Gastrocnemius medialis (tissue), 4 donors: Measurements from ENCODE around the gene EED.

Experiments used
- CTCF ChIP-seq, 5 experiments: fragments of 450-650 bp in 3 of 5; fragments of 200-600 bp in 2 of 5; sonication (generic) in 2 of 5; IDR thresholded peaks in 4 of 5; conservative IDR thresholded peaks in 1 of 5; 1 replicate in 4 of 5; 2 replicates in 1 of 5; pipeline ENCODE4 v1.5.1; 2016 to 2019; ENCODE audit warnings: antibody characterized with exemption in 5 of 5, mild to moderate bottlenecking in 3 of 5, moderate library complexity in 3 of 5
- POLR2A ChIP-seq, 2 donors: fragments of 450-650 bp; IDR thresholded peaks; one replicate each; pipeline ENCODE4 v1.6.1; 2017; ENCODE audit warnings: antibody characterized with exemption in 2 of 2, mild to moderate bottlenecking in 2 of 2, moderate library complexity in 2 of 2

GRCh38 chr11:86262387-86262786 is 17.8 kb downstream of the EED start:
- TF ChIP-seq CTCF (IDR thresholded peaks at IDR 0.05 in 4 of 5, conservative IDR thresholded peaks at IDR 0.05 in 1 of 5) (no peak), POLR2A (IDR thresholded peaks at IDR 0.05) (no peak)
